Measurements from ENCODE around the gene DNM2.
"Not testable (repeated sequence)": the region's sequence is repeated elsewhere in the genome, so short reads cannot be mapped to it uniquely, and the experiment has no call there.

GRCh38 chr19:10877608-10878007 lies 159.7 kb downstream of the DNM2 start:
- not testable (repeated sequence) for TF ChIP-seq CTCF (IDR thresholded peaks at IDR 0.05; ENCODE audit: low read length); EZH2phosphoT487 (IDR thresholded peaks at IDR 0.05; ENCODE audit: low read length); EZH2 (optimal IDR thresholded peaks at IDR 0.05; ENCODE audit: low read depth, low read length)
